Cardiac muscle cell (in vitro differentiated cells and primary cell): Measurements from ENCODE around the gene OSBPL5. TPM values are rescaled to one million over a fixed set of nuclear protein-coding genes. Genes with fewer than 3 reads are reported as not detected.

Experiments
- DNase-seq, 2 donors: peaks; one replicate each; pipeline versions ENCODE4 v3.0.0 to v3.0.0-alpha.2; 2010 to 2017; ENCODE audit warnings: low read depth in 1 of 2, low spot score in 1 of 2
- H3K27ac ChIP-seq: fragments of 200-600 bp; sonication (generic); 2 replicates; pipeline ENCODE4 v1.5.1; 2016
- H3K27me3 ChIP-seq: fragments of 200-600 bp; sonication (generic); 2 replicates; pipeline ENCODE4 v1.6.0; 2016; ENCODE audit warnings: control low read depth
- H3K36me3 ChIP-seq: fragments of 200-600 bp; sonication (generic); 2 replicates; pipeline ENCODE4 v1.5.1; 2016; ENCODE audit warnings: control low read depth
- H3K4me1 ChIP-seq: fragments of 200-600 bp; sonication (generic); 2 replicates; pipeline ENCODE4 v1.8.1; 2017; ENCODE audit warnings: low read depth, mild to moderate bottlenecking, mixed run types
- H3K4me3 ChIP-seq: fragments of 200-600 bp; sonication (generic); 2 replicates; pipeline ENCODE4 v1.5.1; 2016; ENCODE audit warnings: mild to moderate bottlenecking
- H3K9me3 ChIP-seq: fragments of 200-600 bp; sonication (generic); 2 replicates; pipeline ENCODE4 v1.5.1; 2017; ENCODE audit warnings: low read depth, mild to moderate bottlenecking, control low read depth
- CTCF ChIP-seq: IDR thresholded peaks from 2 replicates; pipeline ENCODE4 v1.5.1; 2012; ENCODE audit warnings: low read depth, mild to moderate bottlenecking, low read length
- polyA plus RNA-seq: library from polyadenylated mRNA; unstranded; fragments of >200 nt; fragmentation: Nextera tagmentation; extraction: Ambion mirVana; gene quantifications from 2 replicates; pipeline ENCODE4 v1.2.1, GENCODE V29; 2016
- total RNA-seq: library from RNA; depleted of rRNA; stranded (reverse); fragments of >200 nt; gene quantifications from 2 replicates; pipeline ENCODE4 v1.2.3, GENCODE V29; 2016

Gene OSBPL5
- total and polyA plus RNA-seq, 2 experiments from 2014 or later, result 20.9 to 33.9 TPM

- H3K4me1 ChIP-seq, result no peaks in the 10 kb centered on the region
- no peak for DNase-seq
- TF ChIP-seq CTCF, result no peak
- H3K36me3 ChIP-seq, result no peaks in the 10 kb centered on the region
- no peaks in the 10 kb centered on the region for H3K27me3 ChIP-seq
- no peaks in the 10 kb centered on the region for H3K9me3 ChIP-seq
- no peak overlapping the region for H3K4me3 ChIP-seq
- H3K27ac ChIP-seq, result no peak overlapping the region
Measured at GRCh38 chr11:3181725-3182461, 16.8 kb upstream of the OSBPL5 start.

GRCh38 chr11:3180869-3181268 lies 15.8 kb upstream of the OSBPL5 start:
- DNase-seq, result no peak
- Histone ChIP-seq H3K9me3 (no peaks in the 10 kb centered on the region), H3K4me3 (no peak overlapping the region), H3K36me3 (no peaks in the 10 kb centered on the region), H3K27ac (no peak overlapping the region), H3K4me1 (no peaks in the 10 kb centered on the region), H3K27me3 (no peaks in the 10 kb centered on the region)
- TF ChIP-seq CTCF, result no peak

DNA sequence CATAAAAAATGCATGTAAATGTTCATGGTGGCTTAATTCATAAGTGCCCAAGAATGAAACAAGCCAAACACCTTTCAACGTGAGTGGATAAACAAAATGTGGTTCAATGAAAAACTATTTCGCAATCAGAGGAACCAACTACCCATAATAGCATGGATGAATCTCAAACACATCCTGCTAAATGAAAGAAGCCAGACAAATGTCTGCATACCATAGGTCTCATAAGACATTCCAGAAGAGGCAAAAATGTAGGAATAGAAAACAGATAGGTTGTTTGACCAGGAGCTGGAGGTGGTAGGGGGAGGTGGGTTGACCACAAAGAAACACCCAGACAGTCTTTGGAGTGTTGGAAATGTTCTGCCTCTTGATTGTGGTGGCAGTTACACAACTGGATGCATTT lies 13.2 kb upstream of the OSBPL5 start:
- Histone ChIP-seq H3K9me3 (no peaks in the 10 kb centered on the region), H3K36me3 (no peaks in the 10 kb centered on the region), H3K27ac (no peak overlapping the region), H3K27me3 (no peaks in the 10 kb centered on the region), H3K4me1 (no peaks in the 10 kb centered on the region), H3K4me3 (no peak overlapping the region)
- peak in 1 of 2 donors; percentile 70 for DNase-seq
- TF ChIP-seq CTCF, result no peak

GRCh38 chr11:3177931-3178330 lies 12.8 kb upstream of the OSBPL5 start:
- H3K27ac ChIP-seq, result no peak overlapping the region
- no peak for DNase-seq

GRCh38 chr11:3176487-3176886 lies 11.4 kb upstream of the OSBPL5 start:
- Histone ChIP-seq H3K4me1 (no peaks in the 10 kb centered on the region), H3K27ac (no peak overlapping the region), H3K9me3 (no peaks in the 10 kb centered on the region), H3K4me3 (no peak overlapping the region), H3K27me3 (peaks cover 5% of the 10 kb centered on the region), H3K36me3 (no peaks in the 10 kb centered on the region)
- DNase-seq, result no peak
- no peak for TF ChIP-seq CTCF

More at GRCh38 chr11:3177931-3178330, 12.8 kb upstream of the OSBPL5 start:
- H3K36me3 ChIP-seq, result no peaks in the 10 kb centered on the region
- no peaks in the 10 kb centered on the region for H3K4me1 ChIP-seq
- no peaks in the 10 kb centered on the region for H3K27me3 ChIP-seq
- no peaks in the 10 kb centered on the region for H3K9me3 ChIP-seq
- no peak overlapping the region for H3K4me3 ChIP-seq
- no peak for TF ChIP-seq CTCF
